DND-41 (cell line): ENCODE data around the gene REXO4.

Experiments
- ATAC-seq: fragments of 200-7000 bp; cut with Tn5 transposase; 3 replicates; pipeline ENCODE4 v1.9.1; 2021; ENCODE audit warnings: low read depth; ENCODE audit not compliant: insufficient read depth
- DNase-seq: peaks from one replicate; pipeline ENCODE4 v3.0.0-alpha.2; 2020
- H2AFZ ChIP-seq: 2 replicates; pipeline ENCODE4 v1.6.0; 2012; ENCODE audit warnings: low read depth, low read length
- H3K27ac ChIP-seq: 2 replicates; pipeline ENCODE4 v1.5.1; 2012; ENCODE audit warnings: low read length, inconsistent platforms
- H3K27me3 ChIP-seq: fragments of 200-600 bp; sonication (generic); 2 replicates; pipeline ENCODE4 v1.6.0; 2012; ENCODE audit warnings: low read length, mild to moderate bottlenecking, inconsistent platforms; ENCODE audit not compliant: insufficient read depth, poor library complexity
- H3K36me3 ChIP-seq: 2 replicates; pipeline ENCODE4 v1.5.1; 2012; ENCODE audit warnings: low read length, inconsistent platforms; ENCODE audit not compliant: insufficient read depth
- H3K4me1 ChIP-seq: 2 replicates; pipeline ENCODE4 v1.5.1; 2012; ENCODE audit warnings: mild to moderate bottlenecking, low read length; ENCODE audit not compliant: insufficient read depth
- H3K4me2 ChIP-seq: 2 replicates; pipeline ENCODE4 v1.6.0; 2012; ENCODE audit warnings: mild to moderate bottlenecking, moderate library complexity, low read length, inconsistent platforms; ENCODE audit not compliant: insufficient read depth
- H3K4me3 ChIP-seq, 2 experiments: fragments of 200-600 bp in 1 of 2; shearing (Covaris generic) in 1 of 2; 2 replicates each; pipeline ENCODE4 v1.5.1; 2012 to 2016; ENCODE audit warnings: inconsistent platforms in 2 of 2, low read length in 2 of 2, mild to moderate bottlenecking in 2 of 2, low read depth in 1 of 2, moderate library complexity in 1 of 2
- H3K79me2 ChIP-seq: 2 replicates; pipeline ENCODE4 v1.6.0; 2012; ENCODE audit warnings: low read length, inconsistent platforms; ENCODE audit not compliant: insufficient read depth
- H3K9ac ChIP-seq: 2 replicates; pipeline ENCODE4 v1.6.0; 2012; ENCODE audit warnings: low read depth, mild to moderate bottlenecking, inconsistent platforms, low read length, moderate library complexity
- H3K9me3 ChIP-seq: 2 replicates; pipeline ENCODE4 v1.5.1; 2012; ENCODE audit warnings: low read length, moderate library complexity, mild to moderate bottlenecking, inconsistent platforms; ENCODE audit not compliant: insufficient read depth, severe bottlenecking
- H4K20me1 ChIP-seq: 2 replicates; pipeline ENCODE4 v1.6.0; 2012; ENCODE audit warnings: low read length; ENCODE audit not compliant: insufficient read depth
- CTCF ChIP-seq: IDR thresholded peaks from 2 replicates; pipeline ENCODE4 v1.5.1; 2012; ENCODE audit warnings: borderline replicate concordance, low read length, moderate library complexity, mild to moderate bottlenecking; ENCODE audit not compliant: poor library complexity, severe bottlenecking; ENCODE audit errors: extremely low read depth
- EZH2 ChIP-seq: IDR thresholded peaks from 3 replicates; pipeline ENCODE4 v1.6.1; 2012; ENCODE audit warnings: borderline replicate concordance, low read depth, mild to moderate bottlenecking, moderate library complexity, low read length, inconsistent platforms; ENCODE audit not compliant: severe bottlenecking

The REXO4 gene

GRCh38 chr9:133464638-133465037 lies 46.8 kb upstream of the REXO4 start:
- Histone ChIP-seq H2AFZ (no peak overlapping the region), H3K79me2 (no peaks in the 10 kb centered on the region), H3K27me3 (no peaks in the 10 kb centered on the region), H3K36me3 (no peaks in the 10 kb centered on the region), H4K20me1 (peaks cover 10% of the 10 kb centered on the region; the same call in 1 of the 2 replicates), H3K4me3 (no peak overlapping the region), H3K9me3 (no peaks in the 10 kb centered on the region), H3K9ac (no peak overlapping the region), H3K27ac (no peak overlapping the region), H3K4me2 (no peak overlapping the region), H3K4me1 (peaks cover 9% of the 10 kb centered on the region; the same call in 1 of the 2 replicates)
- TF ChIP-seq EZH2 = no peak
- TF ChIP-seq CTCF = no peak
- ATAC-seq (no peak), DNase-seq (no peak)

- Histone ChIP-seq H3K4me3 (no peak overlapping the region), H3K4me2 (no peak overlapping the region)
- ATAC-seq = no peak
These were observed 46.2 kb upstream of the REXO4 start for GRCh38 chr9:133463864-133464615.

GRCh38 chr9:133463234-133463863 lies 45.5 kb upstream of the REXO4 start:
- no peaks in the 10 kb centered on the region for H3K9me3 ChIP-seq
- H3K9ac ChIP-seq = no peak overlapping the region
- H3K27me3 ChIP-seq = no peaks in the 10 kb centered on the region
- TF ChIP-seq EZH2 = no peak
- no peak for TF ChIP-seq CTCF
- no peak overlapping the region for H3K27ac ChIP-seq
- peaks cover 20% of the 10 kb centered on the region for H3K4me1 ChIP-seq
- H4K20me1 ChIP-seq = peaks cover 10% of the 10 kb centered on the region; the same call in 1 of the 2 replicates
- H3K4me3 ChIP-seq = no peak overlapping the region
- H2AFZ ChIP-seq = no peak overlapping the region
- DNase-seq = no peak
- H3K79me2 ChIP-seq = no peaks in the 10 kb centered on the region
- no peak overlapping the region for H3K4me2 ChIP-seq
- no peak for ATAC-seq
- no peaks in the 10 kb centered on the region for H3K36me3 ChIP-seq

More at GRCh38 chr9:133463864-133464615, 46.2 kb upstream of the REXO4 start:
- Histone ChIP-seq H4K20me1 (peaks cover 10% of the 10 kb centered on the region; the same call in 1 of the 2 replicates), H3K36me3 (no peaks in the 10 kb centered on the region), H3K27ac (no peak overlapping the region), H3K9ac (no peak overlapping the region), H3K9me3 (no peaks in the 10 kb centered on the region), H3K4me1 (peaks cover 13% of the 10 kb centered on the region), H3K79me2 (no peaks in the 10 kb centered on the region), H3K27me3 (no peaks in the 10 kb centered on the region), H2AFZ (no peak overlapping the region)
- no peak for TF ChIP-seq CTCF
- no peak for TF ChIP-seq EZH2
- no peak for DNase-seq
